ENCODE data around the gene GPX3.

Gene GPX3

GRCh38 chr5:151034422-151035379 lies 14.3 kb downstream of the GPX3 start:
- no peak for DNase-seq

GRCh38 chr5:151036556-151036955 lies 16.2 kb downstream of the GPX3 start:
- DNase-seq, result no peak

- no peak for DNase-seq
Measured at GRCh38 chr5:151037561-151038411, 17.4 kb downstream of the GPX3 start.

- no peak for DNase-seq
Measured at GRCh38 chr5:151038412-151038745, 18.0 kb downstream of the GPX3 start.

- no peak for DNase-seq
Measured at GRCh38 chr5:151038801-151039238, 18.4 kb downstream of the GPX3 start.

- no peak for DNase-seq
Measured at GRCh38 chr5:151039665-151040064, 19.3 kb downstream of the GPX3 start.

- no peak for DNase-seq
Measured at GRCh38 chr5:151040211-151040747, 19.9 kb downstream of the GPX3 start.

GRCh38 chr5:151041577-151042268 lies 21.3 kb downstream of the GPX3 start:
- no peak for DNase-seq

GRCh38 chr5:151042453-151043093 lies 22.2 kb downstream of the GPX3 start:
- DNase-seq, result no peak

- DNase-seq, result no peak
Measured at GRCh38 chr5:151047814-151048425, 27.5 kb downstream of the GPX3 start.

- DNase-seq, result no peak
Measured at GRCh38 chr5:151048526-151048925, 28.1 kb downstream of the GPX3 start.

GRCh38 chr5:151051066-151051930 lies 30.9 kb downstream of the GPX3 start:
- peak; percentile 12 for DNase-seq

GRCh38 chr5:151051931-151052608 lies 31.7 kb downstream of the GPX3 start:
- no peak for DNase-seq

- no peak for DNase-seq
Measured at GRCh38 chr5:151052836-151053235, 32.4 kb downstream of the GPX3 start.

GRCh38 chr5:151053796-151054462 lies 33.5 kb downstream of the GPX3 start:
- DNase-seq, result no peak

GRCh38 chr5:151054709-151055108 lies 34.3 kb downstream of the GPX3 start:
- no peak for DNase-seq

GRCh38 chr5:151055336-151055735 lies 34.9 kb downstream of the GPX3 start:
- no peak for DNase-seq

- no peak for DNase-seq
Measured at GRCh38 chr5:151056379-151057325, 36.3 kb downstream of the GPX3 start.

- no peak for DNase-seq
Measured at GRCh38 chr5:151058301-151058700, 37.9 kb downstream of the GPX3 start.
